Measurements from ENCODE around the gene CLDN20.
"Not testable (repeated sequence)": the region's sequence is repeated elsewhere in the genome, so short reads cannot be mapped to it uniquely, and the experiment has no call there.

DNA sequence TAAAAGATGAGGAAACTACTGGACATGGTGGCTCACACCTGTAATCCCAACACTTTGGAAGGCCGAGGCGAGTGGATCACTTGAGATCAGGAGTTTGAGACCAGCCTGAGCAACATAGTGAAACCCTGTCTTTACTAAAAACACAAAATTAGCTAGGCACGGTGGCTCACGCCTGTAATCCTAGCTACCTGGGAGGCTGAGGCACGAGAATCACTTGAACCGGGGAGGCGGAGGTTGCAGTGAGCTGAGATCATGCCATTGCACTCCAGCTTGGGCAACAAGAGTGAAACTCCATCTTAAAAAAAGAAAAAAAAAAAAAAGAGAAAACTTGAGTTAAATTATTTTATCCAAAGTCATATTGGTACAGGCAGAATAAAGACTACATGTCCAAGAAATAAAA is 49.1 kb downstream of the CLDN20 start:
- TF ChIP-seq, protein P1, sequence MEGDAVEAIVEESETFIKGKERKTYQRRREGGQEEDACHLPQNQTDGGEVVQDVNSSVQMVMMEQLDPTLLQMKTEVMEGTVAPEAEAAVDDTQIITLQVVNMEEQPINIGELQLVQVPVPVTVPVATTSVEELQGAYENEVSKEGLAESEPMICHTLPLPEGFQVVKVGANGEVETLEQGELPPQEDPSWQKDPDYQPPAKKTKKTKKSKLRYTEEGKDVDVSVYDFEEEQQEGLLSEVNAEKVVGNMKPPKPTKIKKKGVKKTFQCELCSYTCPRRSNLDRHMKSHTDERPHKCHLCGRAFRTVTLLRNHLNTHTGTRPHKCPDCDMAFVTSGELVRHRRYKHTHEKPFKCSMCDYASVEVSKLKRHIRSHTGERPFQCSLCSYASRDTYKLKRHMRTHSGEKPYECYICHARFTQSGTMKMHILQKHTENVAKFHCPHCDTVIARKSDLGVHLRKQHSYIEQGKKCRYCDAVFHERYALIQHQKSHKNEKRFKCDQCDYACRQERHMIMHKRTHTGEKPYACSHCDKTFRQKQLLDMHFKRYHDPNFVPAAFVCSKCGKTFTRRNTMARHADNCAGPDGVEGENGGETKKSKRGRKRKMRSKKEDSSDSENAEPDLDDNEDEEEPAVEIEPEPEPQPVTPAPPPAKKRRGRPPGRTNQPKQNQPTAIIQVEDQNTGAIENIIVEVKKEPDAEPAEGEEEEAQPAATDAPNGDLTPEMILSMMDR (tag by site-specific recombination; IDR thresholded peaks at IDR 0.05), result not testable (repeated sequence)
- TF ChIP-seq, protein P2, sequence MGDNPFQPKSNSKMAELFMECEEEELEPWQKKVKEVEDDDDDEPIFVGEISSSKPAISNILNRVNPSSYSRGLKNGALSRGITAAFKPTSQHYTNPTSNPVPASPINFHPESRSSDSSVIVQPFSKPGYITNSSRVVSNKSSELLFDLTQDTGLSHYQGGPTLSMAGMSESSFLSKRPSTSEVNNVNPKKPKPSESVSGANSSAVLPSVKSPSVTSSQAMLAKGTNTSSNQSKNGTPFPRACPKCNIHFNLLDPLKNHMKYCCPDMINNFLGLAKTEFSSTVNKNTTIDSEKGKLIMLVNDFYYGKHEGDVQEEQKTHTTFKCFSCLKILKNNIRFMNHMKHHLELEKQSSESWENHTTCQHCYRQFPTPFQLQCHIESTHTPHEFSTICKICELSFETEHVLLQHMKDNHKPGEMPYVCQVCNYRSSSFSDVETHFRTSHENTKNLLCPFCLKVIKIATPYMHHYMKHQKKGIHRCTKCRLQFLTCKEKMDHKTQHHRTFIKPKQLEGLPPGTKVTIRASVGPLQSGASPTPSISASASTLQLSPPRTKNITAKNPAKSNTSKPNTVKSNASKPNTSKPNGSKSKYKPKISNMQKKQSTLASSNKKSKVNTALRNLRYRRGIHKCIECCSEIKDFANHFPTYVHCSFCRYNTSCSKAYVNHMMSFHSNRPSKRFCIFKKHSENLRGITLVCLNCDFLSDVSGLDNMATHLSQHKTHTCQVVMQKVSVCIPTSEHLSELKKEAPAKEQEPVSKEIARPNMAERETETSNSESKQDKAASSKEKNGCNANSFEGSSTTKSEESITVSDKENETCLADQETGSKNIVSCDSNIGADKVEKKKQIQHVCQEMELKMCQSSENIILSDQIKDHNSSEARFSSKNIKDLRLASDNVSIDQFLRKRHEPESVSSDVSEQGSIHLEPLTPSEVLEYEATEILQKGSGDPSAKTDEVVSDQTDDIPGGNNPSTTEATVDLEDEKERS (tag by site-specific recombination; IDR thresholded peaks at IDR 0.05), result not testable (repeated sequence)
- TF ChIP-seq ZSCAN16 (tag by site-specific recombination; IDR thresholded peaks at IDR 0.05); ZNF121 (tag by site-specific recombination; IDR thresholded peaks at IDR 0.05); ZNF175 (tag by site-specific recombination; IDR thresholded peaks at IDR 0.05); ZNF19 (tag by site-specific recombination; IDR thresholded peaks at IDR 0.05; ENCODE audit: low read depth); ZFP69B (tag by site-specific recombination; IDR thresholded peaks at IDR 0.05); KLF9 (tag by site-specific recombination; IDR thresholded peaks at IDR 0.05; ENCODE audit: low read depth); ZNF768 (tag by site-specific recombination; IDR thresholded peaks at IDR 0.05): not testable (repeated sequence)
- TF ChIP-seq, protein P3, sequence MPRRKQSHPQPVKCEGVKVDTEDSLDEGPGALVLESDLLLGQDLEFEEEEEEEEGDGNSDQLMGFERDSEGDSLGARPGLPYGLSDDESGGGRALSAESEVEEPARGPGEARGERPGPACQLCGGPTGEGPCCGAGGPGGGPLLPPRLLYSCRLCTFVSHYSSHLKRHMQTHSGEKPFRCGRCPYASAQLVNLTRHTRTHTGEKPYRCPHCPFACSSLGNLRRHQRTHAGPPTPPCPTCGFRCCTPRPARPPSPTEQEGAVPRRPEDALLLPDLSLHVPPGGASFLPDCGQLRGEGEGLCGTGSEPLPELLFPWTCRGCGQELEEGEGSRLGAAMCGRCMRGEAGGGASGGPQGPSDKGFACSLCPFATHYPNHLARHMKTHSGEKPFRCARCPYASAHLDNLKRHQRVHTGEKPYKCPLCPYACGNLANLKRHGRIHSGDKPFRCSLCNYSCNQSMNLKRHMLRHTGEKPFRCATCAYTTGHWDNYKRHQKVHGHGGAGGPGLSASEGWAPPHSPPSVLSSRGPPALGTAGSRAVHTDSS (tag by site-specific recombination; IDR thresholded peaks at IDR 0.05), result not testable (repeated sequence)
- TF ChIP-seq, protein P4, sequence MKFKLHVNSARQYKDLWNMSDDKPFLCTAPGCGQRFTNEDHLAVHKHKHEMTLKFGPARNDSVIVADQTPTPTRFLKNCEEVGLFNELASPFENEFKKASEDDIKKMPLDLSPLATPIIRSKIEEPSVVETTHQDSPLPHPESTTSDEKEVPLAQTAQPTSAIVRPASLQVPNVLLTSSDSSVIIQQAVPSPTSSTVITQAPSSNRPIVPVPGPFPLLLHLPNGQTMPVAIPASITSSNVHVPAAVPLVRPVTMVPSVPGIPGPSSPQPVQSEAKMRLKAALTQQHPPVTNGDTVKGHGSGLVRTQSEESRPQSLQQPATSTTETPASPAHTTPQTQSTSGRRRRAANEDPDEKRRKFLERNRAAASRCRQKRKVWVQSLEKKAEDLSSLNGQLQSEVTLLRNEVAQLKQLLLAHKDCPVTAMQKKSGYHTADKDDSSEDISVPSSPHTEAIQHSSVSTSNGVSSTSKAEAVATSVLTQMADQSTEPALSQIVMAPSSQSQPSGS (tag by site-specific recombination; IDR thresholded peaks at IDR 0.05; ENCODE audit: low read depth), result not testable (repeated sequence)
